ENCODE data around the gene PRRT1B.

PRRT1B gene

GRCh38 chr9:131597246-131597645 lies 51.9 kb downstream of the PRRT1B start:
- DNase-seq (ENCODE audit: low spot score): no peak

- no peak for DNase-seq (ENCODE audit: low spot score)
Observed at GRCh38 chr9:131598121-131598520, 52.8 kb downstream of the PRRT1B start.

- no peak for DNase-seq (ENCODE audit: low spot score)
Observed at GRCh38 chr9:131601683-131602181, 56.4 kb downstream of the PRRT1B start.

- DNase-seq (ENCODE audit: low spot score): no peak
Observed at GRCh38 chr9:131603199-131603598, 57.9 kb downstream of the PRRT1B start.

- DNase-seq (ENCODE audit: low spot score): no peak
Observed at GRCh38 chr9:131603711-131604439, 58.6 kb downstream of the PRRT1B start.

- no peak for DNase-seq (ENCODE audit: low spot score)
Observed at GRCh38 chr9:131605770-131606590, 60.7 kb downstream of the PRRT1B start.

GRCh38 chr9:131606896-131607567 lies 61.7 kb downstream of the PRRT1B start:
- no peak for DNase-seq (ENCODE audit: low spot score)

- no peak for DNase-seq (ENCODE audit: low spot score)
Observed at GRCh38 chr9:131607591-131607990, 62.3 kb downstream of the PRRT1B start.

- DNase-seq (ENCODE audit: low spot score): no peak
Observed at GRCh38 chr9:131608493-131609037, 63.2 kb downstream of the PRRT1B start.

All from CD4-positive, alpha-beta T cell treated with Interleukin-15 for 4 hours (primary cell).